Breast epithelium (tissue), 3 donors: ENCODE data around the gene WNT11.

Experiments
- POLR2A ChIP-seq: fragments of 450-650 bp; IDR thresholded peaks from one replicate; pipeline ENCODE4 v1.6.1; 2016; ENCODE audit warnings: antibody characterized with exemption, mild to moderate bottlenecking, moderate library complexity
- POLR2AphosphoS5 ChIP-seq, 3 donors: sonication (generic); formaldehyde crosslinking; IDR thresholded peaks; one replicate each; pipeline ENCODE4 v1.6.1; 2017; ENCODE audit warnings: antibody characterized with exemption in 3 of 3
- TF ChIP-seq, protein P1 (sequence below), 3 donors: fragments of 450-650 bp; IDR thresholded peaks; one replicate each; pipeline ENCODE4 v1.5.1; 2016 to 2017; ENCODE audit warnings: antibody characterized with exemption in 3 of 3, mild to moderate bottlenecking in 3 of 3, moderate library complexity in 3 of 3

DNA sequence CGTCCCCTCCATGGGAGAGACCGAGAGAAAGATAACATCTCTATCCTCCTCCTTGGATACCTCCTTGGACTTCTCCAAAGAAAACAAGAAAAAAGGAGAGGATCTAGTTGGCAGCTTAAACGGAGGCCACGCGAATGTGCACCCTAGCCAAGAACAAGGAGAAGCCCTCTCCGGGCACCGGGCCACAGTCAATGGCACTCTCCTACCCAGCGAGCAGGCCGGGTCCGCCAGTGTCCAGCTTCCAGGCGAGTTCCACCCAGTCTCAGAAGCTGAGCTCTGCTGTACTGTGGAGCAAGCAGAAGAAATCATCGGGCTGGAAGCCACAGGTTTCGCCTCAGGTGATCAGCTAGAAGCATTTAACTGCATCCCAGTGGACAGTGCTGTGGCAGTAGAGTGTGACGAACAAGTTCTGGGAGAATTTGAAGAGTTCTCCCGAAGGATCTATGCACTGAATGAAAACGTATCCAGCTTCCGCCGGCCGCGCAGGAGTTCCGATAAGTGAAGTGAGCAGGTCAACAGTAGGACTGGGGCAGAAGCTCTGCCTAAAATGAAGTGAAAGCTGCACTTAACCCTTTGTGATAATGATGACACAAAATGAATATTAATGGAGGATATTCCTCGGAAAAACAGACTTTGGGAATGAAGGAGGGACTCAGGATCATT lies 65.3 kb downstream of the WNT11 start:
- TF ChIP-seq, protein P1, sequence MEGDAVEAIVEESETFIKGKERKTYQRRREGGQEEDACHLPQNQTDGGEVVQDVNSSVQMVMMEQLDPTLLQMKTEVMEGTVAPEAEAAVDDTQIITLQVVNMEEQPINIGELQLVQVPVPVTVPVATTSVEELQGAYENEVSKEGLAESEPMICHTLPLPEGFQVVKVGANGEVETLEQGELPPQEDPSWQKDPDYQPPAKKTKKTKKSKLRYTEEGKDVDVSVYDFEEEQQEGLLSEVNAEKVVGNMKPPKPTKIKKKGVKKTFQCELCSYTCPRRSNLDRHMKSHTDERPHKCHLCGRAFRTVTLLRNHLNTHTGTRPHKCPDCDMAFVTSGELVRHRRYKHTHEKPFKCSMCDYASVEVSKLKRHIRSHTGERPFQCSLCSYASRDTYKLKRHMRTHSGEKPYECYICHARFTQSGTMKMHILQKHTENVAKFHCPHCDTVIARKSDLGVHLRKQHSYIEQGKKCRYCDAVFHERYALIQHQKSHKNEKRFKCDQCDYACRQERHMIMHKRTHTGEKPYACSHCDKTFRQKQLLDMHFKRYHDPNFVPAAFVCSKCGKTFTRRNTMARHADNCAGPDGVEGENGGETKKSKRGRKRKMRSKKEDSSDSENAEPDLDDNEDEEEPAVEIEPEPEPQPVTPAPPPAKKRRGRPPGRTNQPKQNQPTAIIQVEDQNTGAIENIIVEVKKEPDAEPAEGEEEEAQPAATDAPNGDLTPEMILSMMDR (IDR thresholded peaks at IDR 0.05) = no peak
- TF ChIP-seq POLR2A (no peak), POLR2AphosphoS5 (IDR thresholded peaks at IDR 0.05) (no peak)
